GM18498 (cell line): ENCODE data around the gene ARL5C.
"Not testable (repeated sequence)": the region's sequence is repeated elsewhere in the genome, so short reads cannot be mapped to it uniquely, and the experiment has no call there.

Experiments used
- ATAC-seq: cut with Tn5 transposase; IDR thresholded peaks from one replicate; pipeline ENCODE4 v1.9.1; 2021; ENCODE audit warnings: mild to moderate bottlenecking, moderate library complexity; ENCODE audit not compliant: unreplicated experiment

Gene ARL5C

GRCh38 chr17:39168503-39168902, 2.5 kb upstream of the ARL5C start:
- not testable (repeated sequence) for ATAC-seq

DNA sequence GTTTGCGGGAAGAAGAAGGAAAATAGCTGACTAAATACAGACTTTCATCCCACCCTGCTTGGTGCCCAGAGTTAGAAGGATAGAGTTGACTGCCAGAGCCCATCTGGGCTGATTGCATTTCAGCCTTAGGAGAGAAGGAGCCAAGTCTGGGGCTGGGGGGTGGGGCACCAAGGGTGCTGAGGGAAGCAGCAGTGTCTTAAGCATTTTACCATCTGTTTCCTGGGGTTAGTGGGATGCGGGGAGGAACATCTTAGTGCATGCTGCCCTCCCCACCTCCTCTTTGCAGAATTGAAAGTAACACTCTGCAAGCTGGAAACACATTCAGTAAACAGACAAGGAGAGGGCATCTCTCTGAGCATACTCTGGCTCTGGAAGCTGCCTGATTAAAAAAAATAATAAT, 1.5 kb upstream of the ARL5C start:
- no peak for ATAC-seq

- no peak for ATAC-seq
Observed at GRCh38 chr17:39166437-39167335, 725 bp upstream of the ARL5C start.

GRCh38 chr17:39165178-39165840, 652 bp downstream of the ARL5C start:
- no peak for ATAC-seq

DNA sequence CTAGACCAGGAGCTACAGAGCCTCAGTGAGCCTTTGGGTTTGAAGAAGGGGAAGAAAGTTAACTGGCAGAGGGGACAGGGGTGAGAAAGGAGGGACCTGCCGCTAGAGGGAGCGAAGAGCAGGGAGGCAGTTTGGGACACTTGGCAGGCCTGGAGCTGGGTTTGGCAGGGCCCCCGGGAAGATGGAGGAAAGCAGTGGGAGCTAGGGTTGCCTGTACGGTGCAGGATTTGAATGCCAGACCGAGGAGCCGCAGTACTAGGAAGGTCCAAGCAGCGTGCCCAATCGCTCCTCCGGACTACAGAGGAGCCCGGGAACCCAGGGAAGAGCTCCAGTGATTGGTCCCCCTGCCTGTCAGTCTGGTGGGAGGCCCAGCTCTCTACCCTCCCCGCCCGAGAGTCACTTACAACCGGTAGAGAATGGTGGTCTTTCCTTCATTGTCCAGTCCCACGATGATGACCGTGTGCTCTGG, 1.3 kb downstream of the ARL5C start:
- ATAC-seq = peak; percentile 87

DNA sequence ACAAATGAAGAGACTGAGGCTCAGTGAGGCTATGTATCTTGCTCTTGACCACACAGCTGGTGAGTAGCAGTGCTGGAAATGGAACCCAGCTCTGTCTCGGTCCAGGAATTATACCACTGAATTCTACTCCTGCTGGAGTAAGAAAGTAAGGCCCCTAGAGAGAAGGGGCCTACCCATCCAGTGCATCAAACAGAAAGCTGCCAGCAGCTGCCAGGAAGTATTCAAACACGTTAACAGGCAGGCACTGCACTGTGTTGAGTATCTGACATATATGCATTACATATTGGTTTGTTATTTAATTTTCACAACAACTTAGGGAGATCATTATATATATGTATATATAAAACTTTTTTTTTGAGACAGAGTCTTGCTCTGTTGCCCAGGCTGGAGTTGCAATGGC, 4.0 kb downstream of the ARL5C start:
- ATAC-seq = no peak

DNA sequence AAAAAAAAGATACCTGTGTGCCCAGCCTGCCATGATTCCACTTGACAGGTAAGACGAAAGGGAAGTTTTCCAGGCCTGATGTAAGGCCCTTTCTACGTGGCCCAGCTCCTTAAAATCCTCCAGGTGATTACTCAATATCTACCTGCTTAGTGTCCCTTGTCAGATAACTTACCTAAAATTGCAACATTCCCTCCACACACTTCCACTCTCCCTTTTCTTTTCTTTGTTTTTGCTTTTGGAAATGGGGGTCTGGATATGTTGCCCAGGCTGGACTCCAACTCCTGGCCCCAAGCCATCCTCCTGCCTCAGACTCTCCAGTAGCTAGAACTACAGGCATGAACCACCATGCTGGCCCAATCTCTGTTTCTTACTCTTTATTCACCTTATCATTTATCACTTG, 7.3 kb downstream of the ARL5C start:
- ATAC-seq = no peak

DNA sequence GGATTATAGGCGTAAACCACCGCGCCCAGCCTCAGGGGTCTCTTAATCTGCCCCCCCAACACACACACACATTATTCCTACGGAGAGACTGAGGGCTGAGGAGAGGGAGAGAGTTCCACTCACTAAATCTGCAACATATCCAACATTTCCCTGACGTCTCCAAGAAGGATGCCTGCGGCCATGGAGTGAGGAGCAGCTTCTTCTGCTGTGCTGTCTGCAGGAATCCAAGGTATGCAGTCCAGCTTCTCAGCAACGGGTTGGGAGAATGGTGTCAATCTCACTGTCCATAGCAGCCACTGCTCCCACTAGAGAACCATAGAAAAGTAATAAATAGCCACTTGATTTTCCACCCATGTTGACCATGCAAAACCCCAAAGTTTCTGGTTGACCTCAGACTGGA, 9.5 kb downstream of the ARL5C start:
- no peak for ATAC-seq

DNA sequence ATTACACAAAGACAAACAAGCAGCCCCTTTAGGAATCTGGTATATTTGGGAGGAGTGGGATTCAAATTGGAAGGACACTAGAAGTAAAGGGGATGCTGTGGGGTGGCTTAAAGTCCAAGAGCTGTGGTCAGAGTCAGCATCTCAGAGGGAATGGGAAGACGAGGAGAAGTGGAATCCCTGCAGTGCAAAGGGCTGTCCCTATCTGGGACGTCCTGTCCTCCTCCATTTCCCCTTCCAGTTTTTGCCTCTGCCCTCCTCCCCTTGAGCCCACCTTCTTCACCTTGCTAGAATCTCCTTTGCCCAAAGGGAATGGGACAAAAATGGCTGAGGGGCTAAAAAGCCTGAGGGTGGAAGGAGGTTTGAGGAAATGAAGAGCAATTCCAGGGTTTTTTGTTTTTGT, 10.3 kb downstream of the ARL5C start:
- ATAC-seq = no peak

GRCh38 chr17:39153599-39154051, 12.3 kb downstream of the ARL5C start:
- peak; percentile 58 for ATAC-seq

DNA sequence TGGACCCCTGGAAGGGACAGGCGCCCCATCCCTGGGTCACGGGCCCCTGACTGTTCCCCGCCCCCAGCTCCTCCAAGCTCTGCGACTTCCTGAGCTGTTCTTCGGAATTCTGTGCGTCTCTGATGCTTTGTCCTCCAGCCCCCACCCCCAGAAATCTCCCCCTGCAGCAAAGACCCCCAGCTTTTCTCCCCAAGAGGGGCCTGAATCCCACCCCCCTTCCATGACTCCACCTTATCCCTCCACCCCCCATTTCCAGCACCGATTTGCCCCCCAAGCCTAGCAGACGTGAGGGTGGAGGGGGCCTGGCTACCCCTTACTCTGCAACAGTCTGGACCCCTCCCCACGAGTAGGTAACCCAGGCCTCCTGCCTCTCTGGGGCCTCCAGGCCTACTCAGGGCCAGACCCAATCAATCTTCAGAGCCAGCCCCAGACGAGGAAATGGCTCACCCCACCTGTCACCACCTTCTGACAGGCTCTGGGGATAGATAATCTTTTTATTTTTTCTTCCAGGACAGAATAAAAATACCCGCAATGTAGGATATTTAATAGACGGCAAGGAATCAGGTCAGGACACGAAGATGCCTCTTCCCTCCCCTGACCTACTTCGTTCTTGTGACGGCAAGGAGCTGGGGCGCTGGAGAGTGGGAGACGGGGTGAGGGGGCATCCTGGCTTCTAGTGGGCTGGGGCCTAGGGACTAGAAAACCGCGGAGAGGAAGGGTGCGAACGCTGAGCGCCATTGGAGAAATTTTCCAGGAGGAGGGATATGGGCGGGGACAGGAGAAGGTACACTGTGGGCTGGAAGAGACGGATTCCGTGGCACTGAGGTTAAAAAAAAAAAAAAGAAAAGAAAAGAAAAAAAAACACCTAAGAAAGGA, 13.8 kb downstream of the ARL5C start:
- ATAC-seq = no peak

DNA sequence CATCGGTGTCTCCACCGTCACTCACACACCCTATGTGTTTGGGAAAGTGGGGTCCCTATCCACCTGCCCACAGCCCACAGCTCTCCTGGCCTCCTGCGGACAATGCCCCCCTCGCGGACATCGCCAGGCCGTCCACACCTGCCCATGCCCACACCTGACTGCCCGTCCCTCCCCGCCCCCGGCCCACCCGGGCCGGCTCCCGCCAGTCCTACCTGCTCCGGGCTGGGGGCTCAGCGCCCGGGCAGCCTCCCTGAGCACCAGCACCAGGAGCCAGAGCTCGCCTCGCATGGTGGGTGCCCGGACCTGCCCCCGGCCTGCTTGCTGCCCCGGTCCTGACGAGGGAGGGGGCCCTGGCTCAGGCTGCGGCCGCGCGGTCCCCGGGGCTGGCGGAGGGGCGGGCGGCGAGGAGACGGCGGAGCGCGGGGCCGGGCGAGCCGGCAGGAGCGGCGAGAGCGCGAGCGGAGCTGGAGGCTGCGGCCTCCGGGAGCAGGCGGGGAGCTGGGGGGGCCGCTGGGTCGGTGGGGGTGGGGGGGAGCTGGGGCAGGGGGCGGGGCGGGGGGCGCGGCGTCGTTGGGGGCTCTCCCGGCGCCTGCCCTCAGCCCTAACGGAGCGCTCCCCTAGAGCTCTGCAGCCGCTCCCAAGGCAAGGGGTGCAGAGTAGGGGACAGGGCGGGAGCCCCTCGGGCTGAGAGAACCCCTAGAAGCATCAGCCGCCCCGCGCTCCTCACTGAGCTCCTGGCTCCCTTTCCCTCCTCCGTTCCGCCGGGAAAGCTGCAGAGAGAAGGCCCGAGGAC, 14.6 kb downstream of the ARL5C start, which contains the start of gene PLXDC1:
Gene PLXDC1 (minus strand): TSS at position 488 of the 793 bp plus-strand sequence. CDS start 200 bp downstream, at position 288.
- ATAC-seq = no peak

GRCh38 chr17:39150795-39151149, 15.2 kb downstream of the ARL5C start:
- ATAC-seq = no peak

DNA sequence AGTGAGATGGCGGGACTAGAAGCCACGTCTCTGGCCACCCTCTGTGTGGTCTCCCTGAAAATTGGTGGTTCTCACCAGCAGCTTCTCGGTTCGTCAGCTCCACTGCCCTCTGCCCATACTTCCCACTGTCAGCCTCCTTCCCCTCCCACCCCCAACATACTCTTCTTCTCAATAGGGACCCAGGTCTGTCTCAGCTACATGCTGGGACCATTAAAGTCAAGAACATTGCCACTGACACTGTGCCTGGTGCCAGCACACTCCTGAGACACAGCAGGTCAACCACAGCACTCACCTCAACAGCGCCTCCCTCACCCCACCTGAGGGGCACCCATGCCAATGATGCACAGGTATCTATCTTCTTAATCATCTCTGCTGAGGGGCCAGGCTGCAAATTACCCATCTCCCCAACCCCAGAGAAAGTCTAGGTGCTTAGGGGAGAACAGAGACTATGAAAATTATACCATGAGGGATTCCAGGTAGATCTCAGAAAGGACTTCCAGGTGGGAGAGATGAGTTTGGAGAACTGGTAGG, 15.8 kb downstream of the ARL5C start:
- no peak for ATAC-seq

DNA sequence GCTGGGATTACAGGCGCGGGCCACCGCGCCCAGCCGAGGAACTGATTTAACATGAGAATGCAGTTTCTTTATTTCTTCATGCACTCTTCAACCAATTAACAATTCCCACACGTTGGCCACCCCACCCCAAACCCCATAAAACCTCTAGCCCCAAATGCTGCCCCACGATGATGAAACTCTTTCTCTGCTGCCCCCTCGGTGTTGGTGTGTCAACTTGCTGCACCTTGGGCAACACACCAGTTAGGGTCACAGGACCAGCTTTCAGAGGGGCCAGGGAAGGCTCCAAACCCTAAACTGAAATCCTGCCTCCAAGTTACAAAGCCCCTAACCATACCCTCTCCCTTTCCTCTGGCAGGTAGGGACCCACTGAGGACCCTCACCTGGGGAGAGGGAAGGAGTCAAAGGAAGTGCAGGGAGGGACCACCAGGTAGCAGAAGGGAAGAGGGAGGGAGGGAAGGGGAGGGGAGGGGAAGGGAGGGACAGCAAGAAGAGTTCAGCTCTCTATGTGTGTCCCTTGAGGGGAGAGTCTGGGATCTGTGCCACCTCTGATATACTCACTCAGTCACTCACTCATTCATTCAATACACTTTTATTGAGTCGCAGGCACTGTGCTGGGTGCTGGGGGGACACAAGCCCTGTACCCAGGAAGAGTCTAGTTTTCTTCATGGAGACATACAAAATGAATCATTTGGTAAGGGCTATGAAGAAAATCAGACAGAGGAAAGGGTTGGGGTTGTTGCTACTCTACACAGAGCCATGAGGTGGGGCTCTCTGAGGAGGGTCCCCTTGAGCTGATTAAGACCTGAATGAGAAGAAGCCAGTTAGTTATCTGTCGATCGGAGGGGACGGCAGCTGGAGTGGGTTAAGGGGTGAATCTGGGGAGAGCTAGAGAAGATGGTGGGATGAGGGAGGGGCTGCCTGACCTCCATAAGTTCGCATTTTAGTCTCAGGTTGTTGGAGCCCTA, 18.5 kb downstream of the ARL5C start:
- ATAC-seq = no peak

DNA sequence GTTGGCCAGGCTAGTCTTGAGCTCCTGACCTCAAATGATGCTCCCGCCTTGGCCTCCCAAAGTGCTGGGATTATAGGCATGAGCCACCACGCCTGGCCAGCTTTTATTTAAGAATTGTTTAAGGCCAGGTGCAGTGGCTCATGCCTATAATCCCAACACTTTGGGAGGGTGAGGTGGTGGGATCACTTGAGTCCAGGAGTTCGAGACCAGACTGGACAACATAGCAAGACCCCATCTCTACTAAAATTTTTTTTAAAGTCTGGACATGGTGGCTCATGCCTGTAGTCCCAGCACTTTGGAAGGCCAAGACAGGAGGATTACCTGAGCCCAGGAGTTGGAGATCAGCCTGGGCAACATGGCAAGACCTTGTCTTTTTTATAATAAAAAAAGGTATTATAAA, 19.7 kb downstream of the ARL5C start:
- ATAC-seq = no peak

- ATAC-seq = no peak
Observed at GRCh38 chr17:39145143-39145542, 20.8 kb downstream of the ARL5C start.

DNA sequence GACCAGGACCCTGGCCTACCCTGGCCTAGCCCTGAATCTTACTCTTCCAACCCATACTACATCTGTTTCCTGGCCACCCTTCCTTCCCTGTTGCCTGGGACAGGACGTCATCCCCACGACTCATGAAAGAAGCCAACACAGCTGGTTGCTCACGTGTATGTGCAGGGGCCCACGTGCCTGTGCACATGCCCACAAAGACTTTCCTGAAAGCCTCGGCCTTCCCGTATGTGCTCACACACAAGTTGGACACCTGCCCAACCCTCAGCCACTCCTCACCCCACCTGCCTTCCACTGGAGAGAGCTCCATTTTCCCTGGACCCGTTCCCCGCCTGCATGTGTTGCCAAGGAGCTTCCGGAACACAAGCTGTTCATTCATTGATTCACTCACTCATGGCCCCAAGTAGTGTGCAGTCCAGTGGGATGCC, 21.5 kb downstream of the ARL5C start:
- ATAC-seq = no peak

DNA sequence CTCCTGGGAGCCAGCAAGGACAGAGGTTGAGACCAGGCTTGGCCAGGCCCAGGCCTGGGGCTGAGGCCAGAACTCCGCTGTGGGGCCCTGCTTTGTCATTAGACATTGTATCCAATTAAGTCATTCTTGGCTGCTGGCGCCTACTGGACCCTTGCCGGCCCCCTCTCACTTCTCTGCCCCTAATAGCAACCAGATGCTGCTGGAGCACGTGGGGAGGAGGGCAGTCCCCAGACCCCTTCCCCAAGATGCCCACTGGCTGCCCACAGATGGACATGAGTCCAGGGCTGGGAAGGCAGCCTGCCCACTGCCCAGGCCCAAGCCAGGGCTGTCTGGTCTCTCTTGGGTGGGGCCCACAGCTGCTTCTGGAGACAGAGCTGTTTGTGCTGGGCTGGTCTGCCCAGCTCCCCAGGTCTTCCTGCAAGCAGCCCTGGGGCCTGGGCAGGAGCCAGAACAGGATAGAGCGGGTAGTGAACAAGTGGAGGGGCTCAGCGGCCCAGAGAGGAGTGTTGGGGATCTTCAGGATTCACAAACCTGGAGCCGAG, 22.3 kb downstream of the ARL5C start:
- ATAC-seq = no peak
